Endothelial cell of umbilical vein (primary cell): ENCODE measurements around the gene RRP8.

Experiments used
- CTCF ChIP-seq, 2 donors: IDR thresholded peaks; 1 replicate in 1 of 2; 2 replicates in 1 of 2; pipeline ENCODE4 v1.5.1; 2011; ENCODE audit warnings: low read length in 2 of 2, mild to moderate bottlenecking in 2 of 2, moderate library complexity in 2 of 2, control low read depth in 1 of 2, inconsistent platforms in 1 of 2, low read depth in 1 of 2; ENCODE audit not compliant: insufficient read depth in 1 of 2; ENCODE audit errors: extremely low read depth in 1 of 2
- POLR2A ChIP-seq: IDR thresholded peaks from 2 replicates; pipeline ENCODE4 v1.6.1; 2012; ENCODE audit warnings: low read depth, mild to moderate bottlenecking, control low read depth, low read length

- no peak for TF ChIP-seq CTCF (IDR thresholded peaks at IDR 0.05; ENCODE audit: extremely low read depth in 1 of 2, insufficient read depth in 1 of 2, low read depth in 1 of 2, low read length in 2 of 2)
- no peak for TF ChIP-seq POLR2A
Measured at GRCh38 chr11:6574816-6575715, 28.4 kb downstream of the RRP8 start.
